GM12801 (cell line): ENCODE measurements around the gene ZNF544.

Source experiments
- CTCF ChIP-seq: IDR thresholded peaks from one replicate; pipeline ENCODE4 v1.5.1; 2011; ENCODE audit warnings: control low read depth; ENCODE audit not compliant: insufficient read length; ENCODE audit errors: extremely low read depth

Gene ZNF544

GRCh38 chr19:58228585-58229254 is at the start of gene ZNF544:
Gene ZNF544, plus strand, starts transcription at chr19:58228914. Its CDS starts 15,110 bp downstream, at chr19:58244024.
- no peak for TF ChIP-seq CTCF

GRCh38 chr19:58181902-58182576 is 46.7 kb upstream of the ZNF544 start:
- no peak for TF ChIP-seq CTCF

- TF ChIP-seq CTCF = no peak
Observed at GRCh38 chr19:58182577-58182988, 46.1 kb upstream of the ZNF544 start.

- TF ChIP-seq CTCF = no peak
Observed at GRCh38 chr19:58182989-58183816, 45.5 kb upstream of the ZNF544 start, which contains the start of gene ZNF274. Gene ZNF274, plus strand, starts transcription at chr19:58183061. Its CDS starts 905 bp downstream, at chr19:58183966.

GRCh38 chr19:58183817-58184215 is 44.9 kb upstream of the ZNF544 start:
- no peak for TF ChIP-seq CTCF

GRCh38 chr19:58196901-58197616 is 31.7 kb upstream of the ZNF544 start:
- TF ChIP-seq CTCF = no peak
